Measurements from ENCODE around the gene ACOX2. TPM values are rescaled to one million over a fixed set of nuclear protein-coding genes. Genes with fewer than 3 reads are reported as not detected.

ACOX2 gene
- polyA plus RNA-seq, 2 of the 4 experiments (the other 2 are of a cell fraction), result 4.8 to 23.2 TPM

DNA sequence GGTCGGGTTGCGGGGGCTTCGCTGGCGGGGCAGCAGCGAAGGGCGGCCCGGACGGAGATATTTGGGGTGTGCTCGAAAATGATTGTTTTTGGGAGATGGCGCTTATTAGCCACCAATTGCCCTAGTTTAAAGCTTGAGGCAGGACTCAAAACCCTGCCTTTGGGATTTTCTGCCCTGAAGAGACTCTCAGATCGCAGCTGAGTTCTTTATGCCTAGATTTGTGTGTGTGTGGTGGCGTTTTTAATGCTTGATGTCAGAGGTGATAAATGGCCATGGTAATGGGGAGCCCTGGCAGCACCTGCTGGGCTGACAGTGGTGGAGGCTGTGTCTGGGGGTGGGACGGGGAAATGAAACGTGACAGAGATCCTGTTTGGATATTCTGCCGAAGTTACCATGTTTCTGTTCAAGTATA, 44.5 kb downstream of the ACOX2 start:
- Histone ChIP-seq H3K27ac (peak overlapping the region; percentile 93), H3K9me3 (no peaks in the 10 kb centered on the region), H3K4me1 (peaks cover 45% of the 10 kb centered on the region), H3K4me3 (peak overlapping the region; percentile 83), H3K4me2 (peak overlapping the region; percentile 90)
- ChIA-PET POLR2A (interaction anchor here (2.3 kb wide), 1 partner anchor 59 kb away, joined by 6 read pairs; the partner anchor contains the start of gene PDHB), CTCF (interaction anchor here (0.6 to 3.5 kb wide), 22 partner anchors 9 to 80 kb away, joined by 3 to 24 read pairs (median 6); no protein-coding TSS in a partner anchor)
- ATAC-seq (no peak), FAIRE-seq (no peak), DNase-seq (ENCODE audit: low read depth in 1 of 2, low spot score in 1 of 2) (no peak)
- TF ChIP-seq POLR2AphosphoS2 (conservative IDR thresholded peaks at IDR 0.05; ENCODE audit: low read length) (no peak), CEBPB (IDR thresholded peaks at IDR 0.05) (no peak), JUNB (IDR thresholded peaks at IDR 0.05) (no peak), KDM5A (IDR thresholded peaks at IDR 0.05) (no peak), RAD21 (conservative IDR thresholded peaks at IDR 0.05 in 1 of 2, IDR thresholded peaks at IDR 0.05 in 1 of 2) (no peak), ZFP36 (IDR thresholded peaks at IDR 0.05; ENCODE audit: borderline replicate concordance, partially characterized antibody) (no peak), KDM1A (IDR thresholded peaks at IDR 0.05; ENCODE audit: low read depth) (no peak), PHF8 (IDR thresholded peaks at IDR 0.05; ENCODE audit: borderline replicate concordance, low read depth) (no peak), CBX8 (IDR thresholded peaks at IDR 0.05) (no peak)
- TF ChIP-seq, protein P1, sequence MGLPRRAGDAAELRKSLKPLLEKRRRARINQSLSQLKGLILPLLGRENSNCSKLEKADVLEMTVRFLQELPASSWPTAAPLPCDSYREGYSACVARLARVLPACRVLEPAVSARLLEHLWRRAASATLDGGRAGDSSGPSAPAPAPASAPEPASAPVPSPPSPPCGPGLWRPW (IDR thresholded peaks at IDR 0.05), result no peak
- TF ChIP-seq, protein P2, sequence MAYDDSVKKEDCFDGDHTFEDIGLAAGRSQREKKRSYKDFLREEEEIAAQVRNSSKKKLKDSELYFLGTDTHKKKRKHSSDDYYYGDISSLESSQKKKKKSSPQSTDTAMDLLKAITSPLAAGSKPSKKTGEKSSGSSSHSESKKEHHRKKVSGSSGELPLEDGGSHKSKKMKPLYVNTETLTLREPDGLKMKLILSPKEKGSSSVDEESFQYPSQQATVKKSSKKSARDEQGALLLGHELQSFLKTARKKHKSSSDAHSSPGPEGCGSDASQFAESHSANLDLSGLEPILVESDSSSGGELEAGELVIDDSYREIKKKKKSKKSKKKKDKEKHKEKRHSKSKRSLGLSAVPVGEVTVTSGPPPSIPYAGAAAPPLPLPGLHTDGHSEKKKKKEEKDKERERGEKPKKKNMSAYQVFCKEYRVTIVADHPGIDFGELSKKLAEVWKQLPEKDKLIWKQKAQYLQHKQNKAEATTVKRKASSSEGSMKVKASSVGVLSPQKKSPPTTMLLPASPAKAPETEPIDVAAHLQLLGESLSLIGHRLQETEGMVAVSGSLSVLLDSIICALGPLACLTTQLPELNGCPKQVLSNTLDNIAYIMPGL (CRISPR knock-in tag; IDR thresholded peaks at IDR 0.05; ENCODE audit: borderline replicate concordance), result no peak
- WGBS (ENCODE audit: missing lambda C conversion rate), result 1% methylated on average over 6 of the region's 15 CpGs

DNA sequence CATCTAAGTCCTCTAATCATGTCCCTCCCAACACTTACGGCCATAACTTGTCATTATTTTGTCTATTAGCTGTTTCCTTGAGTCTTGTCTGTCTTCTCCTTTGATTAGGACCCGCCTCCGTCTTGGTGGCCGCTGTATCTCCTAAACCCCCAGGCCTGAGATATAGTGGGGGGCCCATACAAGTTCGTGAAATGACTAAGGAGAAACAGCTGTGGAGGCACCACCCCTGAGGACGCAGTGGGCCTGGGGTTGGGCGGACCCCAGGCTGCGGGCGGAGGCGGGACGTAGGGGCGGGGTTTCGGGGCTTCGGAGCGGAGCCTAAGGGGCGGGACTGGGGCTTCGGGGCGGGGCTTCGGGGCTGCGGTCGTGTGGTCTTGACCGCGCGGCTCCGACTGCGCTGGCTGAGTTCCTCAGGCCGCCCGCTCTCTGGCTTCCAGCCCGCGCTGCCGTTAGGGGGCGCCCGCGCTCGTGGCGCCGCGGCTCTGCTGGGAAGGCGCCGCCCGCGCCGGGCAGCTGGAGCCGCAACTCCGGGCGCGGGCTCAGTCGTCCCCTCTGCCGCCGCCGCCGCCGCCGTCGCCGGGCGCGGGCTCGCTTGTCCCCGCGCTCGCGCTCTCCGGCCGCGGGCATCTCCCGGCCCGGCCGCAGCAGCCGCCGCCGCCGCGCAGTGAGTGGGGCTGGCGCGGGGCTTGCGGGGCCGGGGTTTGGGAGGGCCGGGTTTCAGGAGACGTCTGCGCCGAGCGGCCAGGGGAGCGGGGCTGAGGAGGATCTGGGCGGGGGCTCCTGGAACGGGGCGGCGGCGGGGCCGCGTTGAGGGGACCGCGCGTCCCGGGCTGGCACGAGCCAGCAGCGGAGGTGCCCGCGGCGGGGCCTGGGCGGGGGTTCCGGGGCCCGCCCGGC, 45.2 kb downstream of the ACOX2 start, which contains the start of gene KCTD6:
TSS of gene KCTD6 (plus strand) at position 591 of the 897 bp plus-strand sequence. CDS start 6,660 bp downstream, outside the sequence.
- Histone ChIP-seq H3K4me3 (peak within 1 kb of the TSS; percentile 83), H3K4me1 (peaks cover 45% of the 10 kb centered on the region), H3K4me2 (peak within 1 kb of the TSS; percentile 97), H3K27ac (peak within 1 kb of the TSS; percentile 93), H3K9me3 (no peaks in the 10 kb centered on the region)
- CTCF ChIA-PET, result interaction anchor here (0.6 to 3.5 kb wide), 32 partner anchors 8 to 169 kb away, joined by 3 to 24 read pairs (median 4); partner anchors contain the start of genes ACOX2 and PDHB
- WGBS (ENCODE audit: missing lambda C conversion rate), result 6% methylated on average over 4 of the region's 104 CpGs
- ATAC-seq, result peak; percentile 90 to 96
- peak; percentile 56 to 91 for DNase-seq (ENCODE audit: low read depth in 1 of 2, low spot score in 1 of 2)
- FAIRE-seq, result no peak
- POLR2A ChIA-PET, result interaction anchor here (0.5 to 2.3 kb wide), 3 partner anchors 37 to 68 kb away, joined by 3 to 6 read pairs (median 3); partner anchors contain the start of gene PDHB
- TF ChIP-seq, protein P3, sequence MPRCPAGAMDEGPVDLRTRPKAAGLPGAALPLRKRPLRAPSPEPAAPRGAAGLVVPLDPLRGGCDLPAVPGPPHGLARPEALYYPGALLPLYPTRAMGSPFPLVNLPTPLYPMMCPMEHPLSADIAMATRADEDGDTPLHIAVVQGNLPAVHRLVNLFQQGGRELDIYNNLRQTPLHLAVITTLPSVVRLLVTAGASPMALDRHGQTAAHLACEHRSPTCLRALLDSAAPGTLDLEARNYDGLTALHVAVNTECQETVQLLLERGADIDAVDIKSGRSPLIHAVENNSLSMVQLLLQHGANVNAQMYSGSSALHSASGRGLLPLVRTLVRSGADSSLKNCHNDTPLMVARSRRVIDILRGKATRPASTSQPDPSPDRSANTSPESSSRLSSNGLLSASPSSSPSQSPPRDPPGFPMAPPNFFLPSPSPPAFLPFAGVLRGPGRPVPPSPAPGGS (IDR thresholded peaks at IDR 0.05), result peak; percentile 14; the same call in 1 of the 3 replicates
- TF ChIP-seq POLR2AphosphoS2 (conservative IDR thresholded peaks at IDR 0.05; ENCODE audit: low read length) (no peak), POLR2A (IDR thresholded peaks at IDR 0.05; ENCODE audit: low read length) (peak; percentile 6; the same call in 1 of the 2 replicates), PHF8 (IDR thresholded peaks at IDR 0.05; ENCODE audit: borderline replicate concordance, low read depth) (no peak), CBX2 (IDR thresholded peaks at IDR 0.05; ENCODE audit: borderline replicate concordance, low read depth) (no peak), CBX8 (IDR thresholded peaks at IDR 0.05) (no peak), HOXB13 (CRISPR knock-in tag; IDR thresholded peaks at IDR 0.05; ENCODE audit: low read depth) (no peak), RAD21 (conservative IDR thresholded peaks at IDR 0.05 in 1 of 2, IDR thresholded peaks at IDR 0.05 in 1 of 2) (peak; percentile 48 to 81), TP53 (CRISPR knock-in tag; IDR thresholded peaks at IDR 0.05) (no peak), SMC3 (IDR thresholded peaks at IDR 0.05) (peak; percentile 84), JUN (IDR thresholded peaks at IDR 0.05) (peak; percentile 36 to 64; a peak in 3 of 5 replicates)
- TF ChIP-seq, protein P2 (CRISPR knock-in tag; IDR thresholded peaks at IDR 0.05; ENCODE audit: borderline replicate concordance), result no peak
- TF ChIP-seq, protein P4, sequence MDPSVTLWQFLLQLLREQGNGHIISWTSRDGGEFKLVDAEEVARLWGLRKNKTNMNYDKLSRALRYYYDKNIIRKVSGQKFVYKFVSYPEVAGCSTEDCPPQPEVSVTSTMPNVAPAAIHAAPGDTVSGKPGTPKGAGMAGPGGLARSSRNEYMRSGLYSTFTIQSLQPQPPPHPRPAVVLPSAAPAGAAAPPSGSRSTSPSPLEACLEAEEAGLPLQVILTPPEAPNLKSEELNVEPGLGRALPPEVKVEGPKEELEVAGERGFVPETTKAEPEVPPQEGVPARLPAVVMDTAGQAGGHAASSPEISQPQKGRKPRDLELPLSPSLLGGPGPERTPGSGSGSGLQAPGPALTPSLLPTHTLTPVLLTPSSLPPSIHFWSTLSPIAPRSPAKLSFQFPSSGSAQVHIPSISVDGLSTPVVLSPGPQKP (IDR thresholded peaks at IDR 0.05; ENCODE audit: low read depth, low read length), result no peak
- TF ChIP-seq, protein P5, sequence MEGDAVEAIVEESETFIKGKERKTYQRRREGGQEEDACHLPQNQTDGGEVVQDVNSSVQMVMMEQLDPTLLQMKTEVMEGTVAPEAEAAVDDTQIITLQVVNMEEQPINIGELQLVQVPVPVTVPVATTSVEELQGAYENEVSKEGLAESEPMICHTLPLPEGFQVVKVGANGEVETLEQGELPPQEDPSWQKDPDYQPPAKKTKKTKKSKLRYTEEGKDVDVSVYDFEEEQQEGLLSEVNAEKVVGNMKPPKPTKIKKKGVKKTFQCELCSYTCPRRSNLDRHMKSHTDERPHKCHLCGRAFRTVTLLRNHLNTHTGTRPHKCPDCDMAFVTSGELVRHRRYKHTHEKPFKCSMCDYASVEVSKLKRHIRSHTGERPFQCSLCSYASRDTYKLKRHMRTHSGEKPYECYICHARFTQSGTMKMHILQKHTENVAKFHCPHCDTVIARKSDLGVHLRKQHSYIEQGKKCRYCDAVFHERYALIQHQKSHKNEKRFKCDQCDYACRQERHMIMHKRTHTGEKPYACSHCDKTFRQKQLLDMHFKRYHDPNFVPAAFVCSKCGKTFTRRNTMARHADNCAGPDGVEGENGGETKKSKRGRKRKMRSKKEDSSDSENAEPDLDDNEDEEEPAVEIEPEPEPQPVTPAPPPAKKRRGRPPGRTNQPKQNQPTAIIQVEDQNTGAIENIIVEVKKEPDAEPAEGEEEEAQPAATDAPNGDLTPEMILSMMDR (IDR thresholded peaks at IDR 0.05), result peak; percentile 81
